ENCODE results near the gene SELENOS.

Gene SELENOS

GRCh38 chr15:101283931-101284330 is 6.6 kb upstream of the SELENOS start:
- intact Hi-C loops (cut with DNase I), result no loop called here
- DNase-seq, result no peak

GRCh38 chr15:101280007-101280406 is 2.7 kb upstream of the SELENOS start:
- intact Hi-C loops (cut with DNase I), result no loop called here
- no peak for DNase-seq

GRCh38 chr15:101277943-101278564 is 769 bp upstream of the SELENOS start:
- intact Hi-C loops (cut with DNase I), result no loop called here

GRCh38 chr15:101276501-101277037 is 716 bp downstream of the SELENOS start:
- DNase-seq, result peak in 1 of 10 donors; percentile 29
- intact Hi-C loops (cut with DNase I), result no loop called here

More at GRCh38 chr15:101277943-101278564, 769 bp upstream of the SELENOS start:
- no peak for DNase-seq

GRCh38 chr15:101275018-101275417 is 2.3 kb downstream of the SELENOS start:
- no peak for DNase-seq
- intact Hi-C loops (cut with DNase I), result no loop called here

GRCh38 chr15:101273534-101273933 is 3.8 kb downstream of the SELENOS start:
- intact Hi-C loops (cut with DNase I), result no loop called here
- peak in 1 of 10 donors; percentile 55 for DNase-seq

GRCh38 chr15:101272584-101272983 is 4.7 kb downstream of the SELENOS start:
- peak in 1 of 10 donors; percentile 25 for DNase-seq
- intact Hi-C loops (cut with DNase I), result no loop called here

- intact Hi-C loops (cut with DNase I), result no loop called here
These were observed 7.6 kb downstream of the SELENOS start for GRCh38 chr15:101269479-101270223.

GRCh38 chr15:101267320-101268104 is 9.8 kb downstream of the SELENOS start:
- peak in 8 of 10 donors; percentile 40 to 96 (median 58) for DNase-seq
- intact Hi-C loops (cut with DNase I), result no loop called here

More at GRCh38 chr15:101269479-101270223, 7.6 kb downstream of the SELENOS start:
- peak in 1 of 10 donors; percentile 82 for DNase-seq

- intact Hi-C loops (cut with DNase I), result no loop called here
- peak in 1 of 10 donors; percentile 49 for DNase-seq
These were observed 10.5 kb downstream of the SELENOS start for GRCh38 chr15:101266787-101267186.

GRCh38 chr15:101266034-101266433 is 11.3 kb downstream of the SELENOS start:
- intact Hi-C loops (cut with DNase I), result no loop called here
- peak in 2 of 10 donors; percentile 32 to 70 for DNase-seq

- peak in 1 of 10 donors; percentile 62 for DNase-seq
- intact Hi-C loops (cut with DNase I), result no loop called here
These were observed 12.2 kb downstream of the SELENOS start for GRCh38 chr15:101264911-101265641.

GRCh38 chr15:101264011-101264410 is 13.3 kb downstream of the SELENOS start:
- no peak for DNase-seq
- intact Hi-C loops (cut with DNase I), result no loop called here

GRCh38 chr15:101262551-101262950 is 14.7 kb downstream of the SELENOS start:
- intact Hi-C loops (cut with DNase I), result no loop called here
- no peak for DNase-seq

- intact Hi-C loops (cut with DNase I), result loop anchor here (1.0 kb wide), 2 partner anchors 170 to 243 kb away; no protein-coding TSS in a partner anchor
- DNase-seq, result peak in 8 of 10 donors; percentile 42 to 93 (median 70)
These were observed 18.8 kb downstream of the SELENOS start for GRCh38 chr15:101258238-101259144.

- no peak for DNase-seq
- intact Hi-C loops (cut with DNase I), result no loop called here
These were observed 20.5 kb downstream of the SELENOS start for GRCh38 chr15:101256757-101257156.

GRCh38 chr15:101255615-101256241 is 21.6 kb downstream of the SELENOS start:
- no peak for DNase-seq
- intact Hi-C loops (cut with DNase I), result no loop called here

GRCh38 chr15:101255051-101255395 is 22.3 kb downstream of the SELENOS start:
- intact Hi-C loops (cut with DNase I), result no loop called here

More at GRCh38 chr15:101255051-101255395, 22.3 kb downstream of the SELENOS start:
- no peak for DNase-seq

Data from posterior cingulate gyrus (tissue), 11 donors.